GM19328 (cell line): ENCODE data around the gene CRACR2B.

Experiments
- ATAC-seq: cut with Tn5 transposase; IDR thresholded peaks from one replicate; pipeline ENCODE4 v1.9.1; 2021; ENCODE audit warnings: mild to moderate bottlenecking, moderate library complexity; ENCODE audit not compliant: unreplicated experiment

CRACR2B gene

GRCh38 chr11:827897-828192 is at the start of gene CRACR2B:
TSS of gene CRACR2B (plus strand) at chr11:827919. CDS start at chr11:828608, 689 bp downstream.
- ATAC-seq = no peak

- ATAC-seq = no peak
These were observed 48.5 kb upstream of the CRACR2B start for GRCh38 chr11:778976-779954.

- no peak for ATAC-seq
These were observed 47.7 kb upstream of the CRACR2B start for GRCh38 chr11:779955-780532.

GRCh38 chr11:782264-783174 is 45.2 kb upstream of the CRACR2B start:
- no peak for ATAC-seq

- ATAC-seq = no peak
These were observed 44.1 kb upstream of the CRACR2B start for GRCh38 chr11:783581-784015.

GRCh38 chr11:786235-787083 is 41.3 kb upstream of the CRACR2B start:
- ATAC-seq = no peak

GRCh38 chr11:787084-787675 is 40.5 kb upstream of the CRACR2B start:
- ATAC-seq = no peak

GRCh38 chr11:788009-788640 is 39.6 kb upstream of the CRACR2B start:
- no peak for ATAC-seq

- ATAC-seq = no peak
These were observed 38.5 kb upstream of the CRACR2B start for GRCh38 chr11:788953-789940.

GRCh38 chr11:789943-790342 is 37.8 kb upstream of the CRACR2B start, which contains the start of gene CEND1:
TSS of gene CEND1 (minus strand) at chr11:790090. CDS start at chr11:788576, 1,514 bp downstream.
- no peak for ATAC-seq

GRCh38 chr11:790721-791564 is 36.8 kb upstream of the CRACR2B start:
- ATAC-seq = no peak

- no peak for ATAC-seq
These were observed 35.8 kb upstream of the CRACR2B start for GRCh38 chr11:791658-792534.

GRCh38 chr11:792535-792821 is 35.2 kb upstream of the CRACR2B start:
- ATAC-seq = no peak

- no peak for ATAC-seq
These were observed 34.8 kb upstream of the CRACR2B start for GRCh38 chr11:792873-793272.

GRCh38 chr11:793556-793955 is 34.2 kb upstream of the CRACR2B start:
- no peak for ATAC-seq

GRCh38 chr11:794013-794765 is 33.5 kb upstream of the CRACR2B start:
- ATAC-seq = no peak
